Measurements from ENCODE around the gene MAGED2.
"Not testable (repeated sequence)": the region's sequence is repeated elsewhere in the genome, so short reads cannot be mapped to it uniquely, and the experiment has no call there.

MAGED2 gene, protein sequence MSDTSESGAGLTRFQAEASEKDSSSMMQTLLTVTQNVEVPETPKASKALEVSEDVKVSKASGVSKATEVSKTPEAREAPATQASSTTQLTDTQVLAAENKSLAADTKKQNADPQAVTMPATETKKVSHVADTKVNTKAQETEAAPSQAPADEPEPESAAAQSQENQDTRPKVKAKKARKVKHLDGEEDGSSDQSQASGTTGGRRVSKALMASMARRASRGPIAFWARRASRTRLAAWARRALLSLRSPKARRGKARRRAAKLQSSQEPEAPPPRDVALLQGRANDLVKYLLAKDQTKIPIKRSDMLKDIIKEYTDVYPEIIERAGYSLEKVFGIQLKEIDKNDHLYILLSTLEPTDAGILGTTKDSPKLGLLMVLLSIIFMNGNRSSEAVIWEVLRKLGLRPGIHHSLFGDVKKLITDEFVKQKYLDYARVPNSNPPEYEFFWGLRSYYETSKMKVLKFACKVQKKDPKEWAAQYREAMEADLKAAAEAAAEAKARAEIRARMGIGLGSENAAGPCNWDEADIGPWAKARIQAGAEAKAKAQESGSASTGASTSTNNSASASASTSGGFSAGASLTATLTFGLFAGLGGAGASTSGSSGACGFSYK

DNA sequence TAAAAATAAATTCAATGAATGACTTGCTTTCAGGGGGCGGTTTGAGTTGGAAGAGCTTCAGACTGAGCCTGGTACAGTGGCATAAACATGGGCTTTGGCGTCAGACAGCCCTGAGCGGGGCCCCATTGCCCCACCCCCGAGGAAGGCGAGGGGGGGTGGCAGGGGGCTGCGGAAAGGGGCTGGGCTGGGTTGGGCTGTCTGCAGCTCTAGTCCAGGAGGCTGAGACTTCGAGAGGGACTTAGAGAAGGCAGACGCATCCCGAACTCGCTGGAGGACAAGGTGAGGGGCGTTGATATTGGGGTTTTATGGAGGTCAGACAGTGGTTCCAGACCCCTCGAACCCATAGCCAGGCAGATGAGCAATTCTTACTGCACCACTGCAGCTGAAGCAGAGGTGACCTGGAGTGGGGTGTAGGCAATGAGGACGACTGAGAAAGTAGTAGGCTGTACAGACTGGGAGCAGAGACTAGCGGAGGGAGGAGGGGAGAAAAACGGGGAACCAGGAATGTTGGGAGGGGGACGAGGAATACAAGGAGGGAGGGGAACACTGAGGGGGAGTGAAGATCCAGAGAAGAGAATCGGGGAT, at the start of gene MAGED2:
Gene MAGED2 (plus strand): TSS at position 222 of the 585 bp plus-strand sequence. CDS start 1,587 bp downstream, outside the sequence.
- DNase-seq (ENCODE audit: low spot score): peak; percentile 75

DNA sequence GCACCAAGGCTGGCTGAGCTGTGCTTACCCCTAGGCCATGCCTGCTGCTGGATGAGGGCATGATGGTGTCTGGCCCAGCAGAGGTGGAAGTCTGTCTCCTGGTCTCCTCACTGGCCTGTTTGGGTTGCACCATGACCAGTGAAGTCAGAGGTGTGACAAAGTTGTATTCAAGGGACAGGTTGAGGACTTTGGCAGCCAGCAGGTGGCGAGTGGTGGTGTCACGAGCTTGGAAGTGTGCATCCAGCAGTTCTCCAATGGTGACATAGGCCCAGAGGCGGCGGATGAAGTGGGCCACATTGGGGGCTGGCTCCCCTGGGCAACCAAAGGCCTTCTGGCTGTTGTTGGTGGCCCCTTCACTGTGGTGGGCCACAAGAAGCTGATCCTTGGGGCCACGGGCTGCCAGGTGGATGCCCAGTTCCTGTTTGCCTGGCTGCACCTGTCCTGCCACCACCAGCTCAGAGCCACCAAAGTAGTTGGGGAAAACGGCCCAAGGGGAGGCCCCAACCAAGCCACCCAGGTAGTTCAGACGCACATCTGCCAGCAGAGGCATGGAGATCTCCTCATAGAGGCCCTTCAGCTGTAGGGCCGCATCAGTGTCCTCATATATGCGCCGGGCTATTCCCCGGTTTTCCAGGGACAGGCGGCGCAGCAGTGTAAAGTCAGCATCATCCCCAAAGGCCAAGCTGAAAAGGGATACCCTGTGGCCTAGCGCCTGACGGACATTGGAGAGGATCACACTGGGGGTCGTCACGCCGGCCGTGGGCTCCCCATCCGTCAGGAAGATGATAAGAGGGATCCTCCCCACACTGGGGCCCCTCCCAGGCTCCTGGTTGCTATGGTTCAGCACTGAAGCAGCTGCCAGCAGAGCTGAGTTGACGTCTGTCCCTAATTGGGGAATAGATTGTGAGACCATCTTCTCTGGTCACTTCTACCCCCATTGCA, 49.2 kb upstream of the MAGED2 start:
- no peak for DNase-seq (ENCODE audit: low spot score)

DNA sequence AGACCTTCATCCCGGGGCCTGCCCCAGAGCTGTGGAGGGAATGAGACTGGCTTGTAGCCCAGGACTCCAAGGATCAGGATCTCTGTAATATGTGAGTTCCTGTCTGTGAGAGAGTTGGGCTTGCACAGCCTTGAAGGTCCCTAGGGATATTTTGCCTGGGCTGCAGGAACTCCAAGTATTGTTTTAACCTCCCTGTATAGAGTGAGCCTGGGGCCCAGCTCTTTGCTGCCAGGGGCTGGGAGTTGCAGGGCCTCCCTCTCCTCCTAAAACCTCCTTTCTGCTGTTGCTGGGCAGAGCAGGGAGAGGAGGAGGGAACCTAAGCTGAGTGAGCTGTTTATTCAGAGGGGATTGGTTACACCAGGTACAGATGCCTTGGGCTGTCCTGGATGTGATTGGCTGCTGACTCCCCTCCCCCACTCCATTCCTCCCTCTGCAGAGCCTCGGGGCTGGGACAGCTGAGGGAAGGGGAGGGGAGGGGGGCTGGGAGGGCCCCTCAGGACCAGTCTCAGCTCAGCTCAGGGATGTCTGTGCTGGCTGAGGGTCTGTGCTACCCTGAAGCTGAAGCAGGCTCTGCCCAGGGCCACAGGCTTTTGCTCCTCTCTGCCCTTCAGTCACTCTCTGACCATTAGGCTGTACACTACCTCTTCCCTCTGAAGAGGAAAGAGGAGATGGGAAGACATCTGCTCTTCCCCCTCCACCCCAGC, 33.0 kb upstream of the MAGED2 start:
- peak; percentile 75 for DNase-seq (ENCODE audit: low spot score)

DNA sequence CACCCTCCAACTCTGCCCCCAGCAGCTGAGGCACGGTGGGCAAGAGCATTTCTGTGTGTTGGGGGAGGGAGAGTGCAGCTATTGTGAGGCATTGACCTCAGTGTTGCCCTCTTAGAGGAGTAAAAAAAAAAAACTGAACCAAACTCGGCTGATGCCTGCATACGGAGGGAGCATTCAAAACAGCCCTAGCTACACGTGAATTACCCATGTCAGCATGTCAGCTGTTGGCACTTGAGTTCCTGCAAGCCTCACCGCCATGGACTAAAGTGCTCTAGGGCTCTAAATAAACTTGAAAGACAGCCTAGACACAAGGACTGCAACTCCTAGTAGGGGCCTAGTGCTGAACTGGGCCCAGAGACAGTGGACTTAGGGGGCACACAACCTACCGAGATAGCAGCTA, 31.5 kb upstream of the MAGED2 start:
- no peak for DNase-seq (ENCODE audit: low spot score)

DNA sequence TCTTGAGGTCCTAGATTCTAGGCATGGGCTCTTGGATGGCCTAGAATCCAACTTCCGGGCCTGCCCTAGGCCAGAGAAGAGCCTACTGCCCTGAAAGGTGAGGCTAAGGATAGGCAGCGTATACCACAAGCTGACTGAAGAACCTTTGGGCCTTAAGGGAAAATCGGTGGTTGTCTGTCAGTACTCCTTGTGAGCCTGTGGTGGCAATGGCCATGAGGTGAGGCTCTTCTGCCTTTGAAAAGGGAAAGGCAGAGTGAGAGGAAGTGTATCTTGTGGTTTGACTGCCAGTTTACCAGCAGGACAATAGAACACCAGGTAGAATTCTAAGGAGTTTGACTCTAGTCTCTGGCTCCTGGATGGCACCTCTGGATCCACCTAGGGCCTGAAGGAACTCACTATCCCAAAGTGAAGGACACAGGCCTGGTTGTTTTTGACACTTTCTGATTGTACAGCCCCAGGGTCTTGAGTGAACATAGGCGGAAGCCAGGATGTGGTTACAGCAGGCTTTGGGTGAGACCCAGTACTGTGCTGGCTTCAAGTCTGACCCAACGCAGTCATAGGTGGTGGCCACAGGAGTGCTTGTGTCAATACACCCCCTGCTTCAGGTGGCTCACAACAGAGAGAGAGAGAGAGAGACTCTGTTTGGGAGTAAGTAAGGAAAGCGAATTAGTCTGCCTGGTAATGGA, 30.4 kb upstream of the MAGED2 start:
- DNase-seq (ENCODE audit: low spot score): no peak

DNA sequence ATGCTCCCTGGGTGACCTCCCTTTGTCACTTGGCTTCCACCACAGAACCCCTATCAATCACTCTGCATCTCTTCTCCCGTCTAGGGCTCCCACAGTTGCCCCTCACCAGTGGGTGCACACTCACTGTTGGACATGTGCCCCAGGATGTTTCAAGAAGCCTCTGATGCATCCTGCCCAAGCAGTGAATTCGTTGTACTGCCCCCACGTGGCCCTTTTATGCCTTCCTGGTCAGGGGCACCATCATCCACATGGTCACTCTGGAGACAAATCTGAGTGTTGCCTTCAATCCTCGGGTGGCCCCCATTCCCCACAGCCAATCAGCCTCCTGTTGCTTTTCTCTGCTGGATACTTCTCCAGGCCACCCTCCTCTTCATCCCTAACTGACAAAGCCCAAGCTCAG, 21.6 kb upstream of the MAGED2 start:
- no peak for DNase-seq (ENCODE audit: low spot score)

DNA sequence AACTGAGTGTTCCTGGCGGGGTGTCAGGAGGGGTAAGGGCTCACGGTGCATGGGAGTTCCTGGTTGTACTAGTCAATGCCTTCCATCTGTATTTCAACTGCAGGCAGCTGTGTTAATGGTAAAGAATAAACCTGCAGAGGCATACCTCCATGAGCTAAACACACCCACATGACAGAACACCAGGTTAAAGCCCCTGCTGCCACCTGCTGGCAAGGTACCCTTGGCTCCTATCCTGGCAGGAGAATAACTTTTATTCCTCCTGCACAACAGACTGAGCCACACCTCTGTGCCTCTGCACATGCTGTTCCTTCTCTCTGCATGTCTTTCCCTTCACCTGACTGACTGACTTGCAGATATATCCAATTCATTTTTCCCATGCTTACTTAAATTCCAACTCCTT, 20.6 kb upstream of the MAGED2 start:
- DNase-seq (ENCODE audit: low spot score): no peak

DNA sequence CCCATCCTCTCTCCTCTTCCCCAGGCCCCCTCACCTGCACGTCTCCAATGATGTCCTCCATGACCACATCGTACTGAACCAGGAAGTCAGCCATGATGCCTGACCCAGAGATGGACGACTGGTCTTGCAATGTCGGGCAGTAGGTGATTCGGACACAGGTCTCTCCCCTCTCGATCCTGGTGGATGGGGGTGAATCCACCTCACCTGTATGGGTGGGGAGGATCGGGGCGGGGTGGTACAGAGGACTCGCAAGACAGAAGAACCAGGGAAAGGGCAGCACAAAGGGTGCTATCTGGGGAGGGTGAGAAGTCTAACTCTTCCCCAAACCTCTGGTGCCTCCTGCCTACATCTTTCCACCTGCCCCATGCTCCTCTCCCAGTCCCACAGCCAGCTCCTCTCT, 19.1 kb upstream of the MAGED2 start:
- DNase-seq (ENCODE audit: low spot score): no peak

DNA sequence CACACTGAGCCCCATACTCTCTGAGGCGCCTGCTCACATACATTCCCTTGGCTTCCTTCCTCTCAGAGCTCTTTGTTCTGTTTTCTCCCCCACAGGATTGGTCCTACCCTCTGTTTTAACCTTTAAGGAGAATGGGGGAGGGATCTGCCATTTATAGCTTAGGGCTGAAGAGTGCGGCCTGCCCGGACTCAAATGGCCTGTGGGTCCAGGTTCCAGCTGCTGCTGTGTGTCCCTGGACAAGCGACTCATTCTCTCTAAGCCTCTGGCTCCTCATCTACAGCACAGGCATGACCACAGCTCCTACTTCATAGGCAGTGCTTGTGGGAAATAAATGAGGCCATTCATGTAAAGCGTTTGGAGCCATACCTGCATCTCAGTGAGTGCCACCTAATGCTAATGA, 18.1 kb upstream of the MAGED2 start:
- DNase-seq (ENCODE audit: low spot score): not testable (repeated sequence)

DNA sequence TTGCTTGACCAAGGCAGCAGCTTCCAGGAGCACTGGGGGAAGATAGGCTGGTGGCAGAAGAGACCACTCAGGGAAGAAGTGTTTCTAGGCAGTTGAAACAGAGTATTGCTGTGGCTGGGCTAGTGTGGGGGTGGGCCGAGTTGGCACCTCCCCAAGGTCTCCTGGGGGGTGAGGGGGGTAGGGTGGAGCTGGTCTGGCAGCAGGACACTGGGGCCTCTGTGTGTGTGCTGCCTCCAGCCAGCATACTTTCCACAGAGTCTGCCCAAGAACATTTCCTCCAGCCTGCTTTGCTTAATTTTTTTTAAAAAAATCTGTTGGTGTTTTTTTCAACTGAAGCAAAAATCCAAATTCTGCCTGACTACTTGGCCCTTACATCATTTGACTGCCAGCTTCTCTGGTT, 13.5 kb upstream of the MAGED2 start:
- no peak for DNase-seq (ENCODE audit: low spot score)

DNA sequence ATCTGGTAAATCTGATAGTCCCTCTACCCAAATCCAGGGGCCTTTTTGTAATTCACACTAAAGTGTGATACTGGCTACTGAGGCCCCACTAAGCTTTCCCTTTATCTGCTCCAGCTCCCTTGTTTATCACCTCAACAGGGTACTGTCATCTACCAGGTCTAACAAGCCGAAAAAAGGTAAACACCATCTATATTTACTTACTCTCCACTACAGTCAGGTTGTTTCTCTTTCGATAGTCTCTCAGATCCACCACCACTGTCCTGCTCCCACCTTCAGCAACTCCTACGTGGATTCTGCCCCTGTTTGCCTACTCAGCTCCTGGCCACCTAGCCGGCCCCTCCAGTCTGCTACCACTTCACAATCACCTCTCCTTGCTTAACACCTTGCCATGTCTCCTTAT, 12.8 kb upstream of the MAGED2 start:
- no peak for DNase-seq (ENCODE audit: low spot score)

DNA sequence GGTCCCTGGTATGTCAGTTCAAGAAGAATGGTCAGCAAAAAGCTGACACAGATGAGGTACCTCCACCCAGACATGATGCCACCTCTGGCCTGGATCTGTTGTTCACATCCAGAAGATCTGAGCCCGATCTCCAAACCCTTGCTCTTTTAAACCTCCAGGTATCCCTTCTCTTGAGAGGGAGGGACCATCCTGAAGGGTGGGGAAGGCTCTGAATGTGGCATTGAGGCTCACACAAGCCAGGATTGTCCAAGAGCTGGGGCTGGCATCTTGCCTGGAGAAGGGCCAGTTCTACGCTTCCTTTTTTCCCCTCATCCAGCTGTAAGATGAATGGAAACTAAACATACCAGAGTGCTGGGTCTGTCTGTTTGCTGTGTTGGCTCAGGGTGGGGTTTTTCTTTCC, 9.4 kb upstream of the MAGED2 start, which contains the start of gene ITIH6:
Gene ITIH6 (minus strand): TSS at position 119 of the 400 bp plus-strand sequence. CDS start 45 bp downstream, at position 74.
- DNase-seq (ENCODE audit: low spot score): no peak

DNA sequence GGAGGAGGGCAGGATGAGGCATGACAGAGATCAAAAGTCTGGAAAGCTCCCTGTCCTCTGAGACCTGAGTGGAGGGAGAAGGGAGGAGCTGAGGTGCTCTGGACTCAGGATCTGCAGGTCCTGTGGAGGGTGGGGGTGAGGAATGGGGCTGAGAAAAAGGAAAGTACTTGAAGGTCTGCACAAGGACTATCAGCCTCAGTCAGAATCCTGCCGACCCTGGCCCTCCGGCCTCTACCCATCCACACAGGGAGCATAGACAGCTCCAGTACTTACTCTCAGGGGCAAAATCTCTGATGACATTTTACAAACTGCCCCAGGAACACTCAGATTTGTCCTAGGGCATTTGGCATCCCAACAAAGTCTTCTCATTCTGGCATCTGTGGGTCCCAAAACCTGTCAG, 8.5 kb upstream of the MAGED2 start:
- no peak for DNase-seq (ENCODE audit: low spot score)

DNA sequence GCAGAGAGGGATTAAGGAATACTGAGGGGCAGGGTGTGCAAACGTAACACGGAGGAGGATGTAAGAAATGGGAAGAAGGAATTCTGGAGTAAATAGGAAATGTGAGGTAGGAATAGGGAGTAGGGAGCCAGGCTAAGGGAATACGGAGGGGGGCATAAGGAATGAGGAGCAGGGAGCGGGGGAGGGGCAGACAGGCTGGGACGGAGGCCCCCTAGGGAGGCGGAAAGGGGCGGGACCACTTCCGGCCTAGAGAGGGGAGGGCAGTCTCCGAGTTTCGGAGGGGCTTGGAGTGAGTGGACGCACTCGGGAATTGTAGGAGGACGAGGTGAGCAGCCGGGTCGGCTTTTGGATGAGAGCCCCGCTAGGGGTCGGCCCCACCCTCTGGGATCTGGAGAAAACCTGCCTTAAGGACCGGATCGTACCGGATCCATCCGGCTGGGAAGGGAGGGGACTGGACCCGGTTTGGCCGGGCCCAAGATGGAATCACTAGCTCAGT, 612 bp downstream of the MAGED2 start:
- DNase-seq (ENCODE audit: low spot score): peak; percentile 87

DNA sequence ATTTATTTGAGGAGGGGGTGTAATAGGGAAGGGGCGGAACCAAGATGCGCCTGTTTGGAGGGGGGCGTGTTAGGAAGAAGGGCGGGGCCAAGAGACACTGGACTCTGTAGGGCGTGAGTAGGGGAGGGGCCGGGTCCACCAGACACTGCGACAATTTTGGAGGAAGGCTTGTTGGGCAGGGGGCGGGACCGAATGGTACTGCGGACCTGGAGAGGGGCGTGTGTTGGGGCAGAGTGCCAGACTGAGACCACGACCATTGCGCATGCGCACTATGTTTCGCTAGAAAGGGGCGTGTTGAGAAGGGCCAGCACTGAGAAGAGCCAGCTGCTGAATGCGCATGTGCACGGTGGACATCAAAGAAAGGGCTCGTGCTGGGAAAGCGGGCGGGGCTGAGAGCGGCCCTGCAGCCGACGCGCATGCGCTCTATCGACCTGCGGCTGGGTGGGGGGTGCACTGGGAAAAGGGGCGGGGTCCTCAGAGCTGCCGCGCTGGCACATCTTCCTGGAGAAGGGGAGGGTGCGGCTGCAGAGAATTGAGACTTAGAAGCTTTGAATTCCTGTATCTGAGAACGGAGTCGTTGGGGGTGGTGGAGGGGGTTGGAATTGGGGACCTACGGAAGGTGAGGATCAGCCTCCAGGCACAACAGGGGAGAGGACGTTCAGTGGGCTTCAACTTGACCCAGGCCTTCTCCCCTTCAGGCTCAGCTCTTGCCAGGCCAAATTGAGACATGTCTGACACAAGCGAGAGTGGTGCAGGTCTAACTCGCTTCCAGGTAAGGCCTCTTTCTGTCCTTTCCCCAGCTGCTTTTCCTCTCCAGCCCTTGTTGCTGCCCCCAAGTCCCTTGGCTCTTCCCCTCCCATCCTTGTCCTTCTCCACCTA, 1.3 kb downstream of the MAGED2 start:
- peak; percentile 92 for DNase-seq (ENCODE audit: low spot score)

DNA sequence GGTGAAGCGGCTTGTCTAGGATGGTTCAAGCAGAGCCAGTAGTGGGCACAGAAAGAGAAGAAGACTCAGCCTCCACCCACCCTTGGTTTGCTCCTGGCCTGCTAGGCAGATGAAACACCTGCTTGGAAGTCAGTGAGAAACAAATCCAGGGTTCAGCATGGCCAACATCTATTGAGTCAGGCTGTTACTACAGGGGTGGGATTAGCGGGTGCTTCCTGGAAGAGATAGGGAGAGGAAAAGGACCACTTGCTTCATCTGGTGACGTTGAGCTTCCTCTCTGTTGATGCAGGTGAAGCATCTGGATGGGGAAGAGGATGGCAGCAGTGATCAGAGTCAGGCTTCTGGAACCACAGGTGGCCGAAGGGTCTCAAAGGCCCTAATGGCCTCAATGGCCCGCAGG, 3.0 kb downstream of the MAGED2 start:
- no peak for DNase-seq (ENCODE audit: low spot score)

DNA sequence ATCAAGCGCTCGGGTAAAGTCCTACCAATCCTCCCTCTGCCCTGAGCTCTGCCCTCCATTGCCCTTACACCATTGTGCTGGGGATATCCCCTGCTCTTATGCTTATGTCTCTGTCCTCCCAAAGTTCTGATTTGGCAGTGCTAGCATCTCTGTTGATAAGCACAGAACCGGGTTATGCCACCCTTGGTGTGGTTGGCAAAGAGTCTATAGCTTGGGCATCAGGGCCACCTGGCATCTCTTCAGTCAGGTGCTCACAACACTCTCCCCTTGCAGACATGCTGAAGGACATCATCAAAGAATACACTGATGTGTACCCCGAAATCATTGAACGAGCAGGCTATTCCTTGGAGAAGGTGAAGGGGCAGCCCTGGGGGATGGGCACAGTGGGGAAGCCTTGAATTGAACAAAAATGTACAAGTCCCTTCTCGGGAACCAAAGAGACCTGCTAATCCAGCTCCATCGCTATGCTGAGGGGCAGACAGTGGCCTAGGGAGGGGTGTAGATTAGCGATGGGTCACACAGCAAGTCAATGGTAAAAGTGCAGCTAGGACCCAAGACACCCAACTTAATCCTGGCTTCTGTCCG, 3.8 kb downstream of the MAGED2 start:
- no peak for DNase-seq (ENCODE audit: low spot score)

DNA sequence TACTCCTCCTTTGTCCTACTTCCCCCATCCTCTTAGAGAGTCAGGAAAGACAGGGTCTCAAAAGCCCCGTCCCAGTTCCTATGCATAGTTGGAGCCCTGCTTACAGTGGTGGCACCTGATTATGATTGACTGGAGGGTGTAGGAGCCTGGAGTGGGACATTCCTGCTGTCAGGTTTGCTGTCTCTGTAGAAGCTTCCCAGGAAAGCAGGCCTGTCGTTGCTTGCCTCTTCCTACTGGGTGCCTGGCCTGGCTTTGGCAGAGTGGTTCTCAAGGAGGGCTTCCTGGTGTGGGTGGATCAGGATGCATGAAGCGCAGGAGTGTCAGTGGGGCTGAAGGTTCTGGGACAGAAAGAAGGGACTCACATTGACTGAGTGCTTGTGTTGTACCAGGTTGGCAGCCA, 4.8 kb downstream of the MAGED2 start:
- no peak for DNase-seq (ENCODE audit: low spot score)

DNA sequence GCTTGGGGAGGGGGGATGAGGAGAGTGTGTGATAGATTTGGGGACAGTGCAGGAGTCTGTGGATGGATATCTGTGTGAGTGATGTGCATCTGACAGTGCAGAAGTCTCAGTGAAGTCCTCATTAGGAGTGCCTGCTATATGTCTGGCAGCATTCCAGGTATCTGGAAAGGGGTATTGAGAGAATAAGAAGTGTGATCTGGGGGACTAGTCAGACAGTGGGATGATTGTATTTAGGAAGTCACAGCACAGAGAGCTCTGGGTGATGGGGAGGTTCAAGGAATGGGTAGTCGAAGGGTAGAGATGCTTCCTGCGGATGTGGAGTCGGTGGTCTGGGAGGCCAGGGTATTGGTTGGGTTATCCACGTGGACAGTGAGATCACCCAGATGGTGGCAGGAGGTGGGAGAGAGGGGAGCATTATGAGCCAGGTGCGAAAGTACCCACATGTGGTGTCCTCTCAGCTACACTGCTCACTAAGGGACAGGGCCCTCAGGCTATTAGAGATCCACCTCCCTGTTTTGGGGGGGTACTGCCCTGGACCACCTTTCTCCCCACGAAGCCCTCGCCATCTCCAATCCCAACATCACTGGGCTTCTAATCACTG, 9.8 kb downstream of the MAGED2 start:
- no peak for DNase-seq (ENCODE audit: low spot score)

All from left forelimb (tissue), 1 donor.